Omental fat pad (tissue), 4 donors: ENCODE measurements around the gene RPAIN. TPM values are rescaled to one million over a fixed set of nuclear protein-coding genes. Genes with fewer than 3 reads are reported as not detected.
A peak's percentile ranks its signal among the peaks of the same experiment; 100 is the strongest.

Source experiments
- ATAC-seq: fragments of 150-250 bp; one replicate; pipeline ENCODE4 v1.9.1; 2016; ENCODE audit warnings: mild to moderate bottlenecking, moderate library complexity; ENCODE audit not compliant: low FRiP score
- DNase-seq: peaks from one replicate; pipeline ENCODE4 v3.0.0-alpha.2; 2019; ENCODE audit warnings: low spot score
- total RNA-seq, 4 donors: library from RNA; depleted of rRNA; stranded (reverse); fragments of >200 nt; gene quantifications; one replicate each; pipeline ENCODE4 v1.1.0, GENCODE V29; 2016
- TF ChIP-seq, protein P1 (sequence below), 3 donors: fragments of 450-650 bp; IDR thresholded peaks; one replicate each; pipeline ENCODE4 v1.5.1; 2016 to 2017; ENCODE audit warnings: antibody characterized with exemption in 3 of 3, mild to moderate bottlenecking in 3 of 3, moderate library complexity in 2 of 3

RPAIN gene
- total RNA-seq, 4 donors from 2014 or later, result 27.9 to 44.8 (median 30.7) TPM

DNA sequence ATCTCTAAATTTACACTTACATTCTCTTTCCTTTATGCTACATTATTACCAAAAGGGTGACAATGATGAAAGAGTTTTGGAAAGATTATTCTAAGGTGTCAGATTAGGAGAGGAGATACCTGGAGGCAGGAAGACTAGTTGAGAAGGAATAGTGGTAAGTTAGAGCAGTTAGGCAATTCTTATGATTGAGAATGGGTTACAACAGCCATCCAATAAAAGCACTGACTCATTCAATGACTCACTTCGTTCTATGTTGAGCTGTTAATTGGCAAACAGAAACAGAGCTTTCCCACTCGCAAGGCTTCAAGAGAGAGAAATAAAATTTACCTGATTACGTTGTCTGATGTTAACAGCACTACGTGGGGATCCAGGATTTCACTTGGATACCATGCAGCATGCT is 6.3 kb upstream of the RPAIN start:
- DNase-seq, result no peak
- TF ChIP-seq, protein P1, sequence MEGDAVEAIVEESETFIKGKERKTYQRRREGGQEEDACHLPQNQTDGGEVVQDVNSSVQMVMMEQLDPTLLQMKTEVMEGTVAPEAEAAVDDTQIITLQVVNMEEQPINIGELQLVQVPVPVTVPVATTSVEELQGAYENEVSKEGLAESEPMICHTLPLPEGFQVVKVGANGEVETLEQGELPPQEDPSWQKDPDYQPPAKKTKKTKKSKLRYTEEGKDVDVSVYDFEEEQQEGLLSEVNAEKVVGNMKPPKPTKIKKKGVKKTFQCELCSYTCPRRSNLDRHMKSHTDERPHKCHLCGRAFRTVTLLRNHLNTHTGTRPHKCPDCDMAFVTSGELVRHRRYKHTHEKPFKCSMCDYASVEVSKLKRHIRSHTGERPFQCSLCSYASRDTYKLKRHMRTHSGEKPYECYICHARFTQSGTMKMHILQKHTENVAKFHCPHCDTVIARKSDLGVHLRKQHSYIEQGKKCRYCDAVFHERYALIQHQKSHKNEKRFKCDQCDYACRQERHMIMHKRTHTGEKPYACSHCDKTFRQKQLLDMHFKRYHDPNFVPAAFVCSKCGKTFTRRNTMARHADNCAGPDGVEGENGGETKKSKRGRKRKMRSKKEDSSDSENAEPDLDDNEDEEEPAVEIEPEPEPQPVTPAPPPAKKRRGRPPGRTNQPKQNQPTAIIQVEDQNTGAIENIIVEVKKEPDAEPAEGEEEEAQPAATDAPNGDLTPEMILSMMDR (IDR thresholded peaks at IDR 0.05), result no peak
- ATAC-seq, result peak; percentile 72

DNA sequence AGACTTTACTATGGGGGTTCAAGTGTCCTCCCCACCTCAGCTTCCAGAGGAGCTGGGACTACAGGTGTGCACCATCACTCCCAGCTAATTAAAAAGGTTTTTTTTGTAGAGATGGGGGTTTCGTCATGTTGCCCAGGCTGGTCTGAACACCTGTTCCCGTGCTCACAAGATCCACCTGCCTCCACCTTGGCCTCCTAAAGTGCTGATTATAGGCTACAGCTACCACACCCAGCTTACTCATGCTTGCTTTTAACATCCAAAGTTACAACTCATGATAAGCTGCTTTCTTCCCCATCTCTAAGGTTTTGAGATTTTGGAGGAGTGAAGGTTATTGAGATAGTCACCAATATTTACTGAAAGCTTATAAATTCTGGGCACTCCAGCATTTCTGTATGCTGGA is 3.1 kb upstream of the RPAIN start:
- ATAC-seq, result no peak
- no peak for DNase-seq
- TF ChIP-seq, protein P1 (IDR thresholded peaks at IDR 0.05), result no peak

DNA sequence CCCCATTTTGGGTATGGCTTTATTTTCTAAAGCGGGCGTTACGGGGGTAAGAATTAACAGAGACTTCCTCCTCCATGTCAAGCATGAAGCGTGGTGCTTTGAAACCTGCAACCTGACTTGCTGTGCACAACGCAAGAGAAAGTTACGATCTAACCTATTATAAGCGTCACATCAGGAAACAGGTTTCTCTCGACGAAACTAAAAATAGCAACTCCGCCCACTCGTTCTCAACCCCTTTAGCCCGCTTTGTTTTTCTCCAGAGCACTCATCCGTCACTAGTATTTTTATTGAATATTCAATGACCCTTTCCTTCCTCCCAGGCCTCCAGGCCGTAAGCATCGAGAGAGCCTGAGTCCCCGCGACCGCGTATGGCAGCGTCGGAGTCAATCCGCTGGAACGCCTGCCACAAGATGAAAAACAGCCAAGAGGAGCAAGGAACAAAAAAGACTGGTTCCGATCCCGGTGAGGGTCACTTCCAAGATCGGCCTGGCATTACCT is 1.1 kb upstream of the RPAIN start:
- no peak for DNase-seq
- TF ChIP-seq, protein P1 (IDR thresholded peaks at IDR 0.05), result no peak

GRCh38 chr17:5419356-5419958 is 525 bp upstream of the RPAIN start, which contains the start of gene NUP88:
Gene NUP88, minus strand, starts transcription at chr17:5419662. Its CDS starts 12 bp downstream, at chr17:5419650.
- DNase-seq, result peak; percentile 80
- ATAC-seq, result peak; percentile 98
- TF ChIP-seq, protein P1 (IDR thresholded peaks at IDR 0.05), result no peak

More for the DNA sequence above, 1.1 kb upstream of the RPAIN start:
- no peak for ATAC-seq

DNA sequence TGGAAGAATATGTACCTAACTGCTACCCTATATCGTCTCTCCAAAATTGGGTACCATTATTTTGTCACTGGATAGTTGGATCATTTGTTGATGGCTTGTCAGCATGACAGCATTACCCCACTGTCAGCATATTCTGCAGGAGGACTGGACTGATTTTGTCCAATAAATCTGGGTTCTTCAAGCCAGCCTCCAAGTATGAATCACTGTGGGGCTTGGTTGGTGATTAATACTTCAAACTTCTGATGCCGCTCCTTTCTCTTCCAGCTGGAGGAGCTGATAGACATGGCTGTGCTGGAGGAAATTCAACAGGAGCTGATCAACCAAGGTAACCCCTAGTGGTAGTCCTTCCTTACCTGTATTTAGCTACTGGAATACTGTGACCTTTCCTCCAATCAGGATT is 2.5 kb downstream of the RPAIN start:
- no peak for DNase-seq
- TF ChIP-seq, protein P1 (IDR thresholded peaks at IDR 0.05), result no peak

GRCh38 chr17:5424909-5425308 is 4.9 kb downstream of the RPAIN start:
- no peak for DNase-seq
- TF ChIP-seq, protein P1 (IDR thresholded peaks at IDR 0.05), result no peak
- no peak for ATAC-seq

More for the DNA sequence above, 2.5 kb downstream of the RPAIN start:
- ATAC-seq, result no peak

GRCh38 chr17:5425826-5426225 is 5.8 kb downstream of the RPAIN start:
- ATAC-seq (no peak), DNase-seq (no peak)
- TF ChIP-seq, protein P1 (IDR thresholded peaks at IDR 0.05), result no peak
